ENCODE data around the gene DIPK1B.

- TF ChIP-seq CTCF (IDR thresholded peaks at IDR 0.05; ENCODE audit: poor library complexity, severe bottlenecking) (no peak), POLR2AphosphoS5 (IDR thresholded peaks at IDR 0.05) (no peak), REST (IDR thresholded peaks at IDR 0.05; ENCODE audit: borderline replicate concordance) (no peak), SMC3 (conservative IDR thresholded peaks at IDR 0.05; ENCODE audit: poor library complexity) (no peak), RAD21 (conservative IDR thresholded peaks at IDR 0.05) (no peak), TAF1 (IDR thresholded peaks at IDR 0.05; ENCODE audit: low read depth) (no peak), EZH2 (IDR thresholded peaks at IDR 0.05; ENCODE audit: borderline replicate concordance, insufficient read depth, low read length, poor library complexity, severe bottlenecking) (no peak), EP300 (conservative IDR thresholded peaks at IDR 0.05; ENCODE audit: poor library complexity, severe bottlenecking) (no peak)
Observed at GRCh38 chr9:136684799-136685198, 27.6 kb upstream of the DIPK1B start.

Data from neural cell (in vitro differentiated cells).